NOMO-1 treated with dmso at 0.1 percent for 144 hours (cell line): ENCODE data around the gene EML1.

ENCODE experiments used
- DNase-seq: peaks from one replicate; lab custom pipeline; 2025; ENCODE audit not compliant: unreplicated experiment; lab: John Stamatoyannopoulos, UW

EML1 gene, protein sequence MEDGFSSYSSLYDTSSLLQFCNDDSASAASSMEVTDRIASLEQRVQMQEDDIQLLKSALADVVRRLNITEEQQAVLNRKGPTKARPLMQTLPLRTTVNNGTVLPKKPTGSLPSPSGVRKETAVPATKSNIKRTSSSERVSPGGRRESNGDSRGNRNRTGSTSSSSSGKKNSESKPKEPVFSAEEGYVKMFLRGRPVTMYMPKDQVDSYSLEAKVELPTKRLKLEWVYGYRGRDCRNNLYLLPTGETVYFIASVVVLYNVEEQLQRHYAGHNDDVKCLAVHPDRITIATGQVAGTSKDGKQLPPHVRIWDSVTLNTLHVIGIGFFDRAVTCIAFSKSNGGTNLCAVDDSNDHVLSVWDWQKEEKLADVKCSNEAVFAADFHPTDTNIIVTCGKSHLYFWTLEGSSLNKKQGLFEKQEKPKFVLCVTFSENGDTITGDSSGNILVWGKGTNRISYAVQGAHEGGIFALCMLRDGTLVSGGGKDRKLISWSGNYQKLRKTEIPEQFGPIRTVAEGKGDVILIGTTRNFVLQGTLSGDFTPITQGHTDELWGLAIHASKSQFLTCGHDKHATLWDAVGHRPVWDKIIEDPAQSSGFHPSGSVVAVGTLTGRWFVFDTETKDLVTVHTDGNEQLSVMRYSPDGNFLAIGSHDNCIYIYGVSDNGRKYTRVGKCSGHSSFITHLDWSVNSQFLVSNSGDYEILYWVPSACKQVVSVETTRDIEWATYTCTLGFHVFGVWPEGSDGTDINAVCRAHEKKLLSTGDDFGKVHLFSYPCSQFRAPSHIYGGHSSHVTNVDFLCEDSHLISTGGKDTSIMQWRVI

DNA sequence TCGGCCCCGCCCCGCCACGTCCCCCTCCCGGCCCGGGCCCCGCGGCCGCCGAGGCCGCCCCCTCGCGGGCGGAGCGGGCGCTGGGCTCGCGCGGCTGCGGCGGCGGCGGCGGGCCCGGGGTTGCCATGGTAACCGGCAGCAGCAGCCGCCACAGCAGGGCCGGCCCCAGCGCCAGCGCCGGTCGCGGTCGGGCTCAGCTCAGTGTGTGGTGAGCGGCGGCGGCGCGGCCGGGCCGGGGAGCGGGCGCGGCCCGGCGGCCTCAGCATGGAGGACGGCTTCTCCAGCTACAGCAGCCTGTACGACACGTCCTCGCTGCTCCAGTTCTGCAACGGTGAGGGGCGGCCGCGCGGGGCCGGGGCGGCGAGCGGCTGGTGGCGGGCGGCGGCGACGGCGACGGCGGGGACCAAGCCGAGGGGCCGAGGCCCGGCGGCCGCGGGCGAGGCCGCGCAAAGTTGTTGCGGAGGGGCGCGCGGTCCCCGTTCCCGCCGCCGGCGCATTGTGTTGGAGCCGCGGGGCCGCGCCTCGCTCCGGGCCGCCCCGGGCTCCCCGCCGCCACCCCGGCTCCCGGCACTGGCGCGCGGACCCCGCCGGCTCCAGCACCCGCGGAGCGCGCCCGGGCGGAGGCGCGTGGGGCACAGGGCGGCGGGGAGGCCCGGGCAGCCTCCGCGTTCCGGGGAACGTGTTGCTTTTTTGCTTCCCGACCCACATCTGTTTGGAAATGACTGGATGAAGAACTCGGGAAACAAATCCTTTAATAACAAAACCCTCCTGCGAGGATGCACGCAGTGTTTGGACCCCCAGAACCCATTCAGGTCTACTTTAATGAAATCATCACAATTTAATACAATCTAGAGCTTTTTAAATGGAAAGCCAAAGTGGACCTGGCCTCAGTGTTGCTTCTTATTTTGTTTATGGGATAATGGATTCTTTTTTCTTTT is at the start of gene EML1:
TSS of gene EML1 (plus strand) at position 201 of the 938 bp plus-strand sequence. CDS start at position 265, 64 bp downstream.
- peak; percentile 35 for DNase-seq

DNA sequence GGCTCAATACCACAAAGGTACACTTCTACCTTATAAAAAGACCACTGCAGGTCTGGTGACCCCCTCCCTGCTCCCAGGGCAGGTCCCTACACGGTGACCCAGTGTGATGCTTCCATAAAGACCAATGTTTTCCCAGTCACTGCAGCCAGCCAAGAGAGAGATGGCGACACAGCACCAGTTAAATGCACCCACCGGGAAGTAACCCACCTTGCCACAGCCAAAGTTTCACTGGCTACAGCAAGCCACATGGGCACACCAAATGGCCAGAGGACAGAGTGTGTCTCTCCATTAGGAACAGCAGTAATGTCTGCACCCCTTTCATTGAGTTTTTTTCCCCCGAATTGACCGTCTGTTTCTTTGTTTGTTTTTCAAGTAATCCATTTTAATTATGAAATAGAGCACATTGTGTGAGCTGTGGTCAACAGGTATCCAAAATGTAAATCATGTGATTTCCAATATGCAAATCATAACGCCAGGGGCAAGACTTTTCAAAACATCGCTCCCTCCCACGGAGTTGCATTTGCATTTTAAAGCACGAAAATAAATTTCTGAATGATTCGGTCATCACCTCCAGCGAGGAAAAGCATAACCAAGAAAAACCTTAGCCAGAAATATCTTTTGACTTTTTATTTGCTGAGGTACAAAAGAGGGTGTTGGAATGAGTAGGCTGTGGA is 48.9 kb upstream of the EML1 start:
- DNase-seq: no peak

DNA sequence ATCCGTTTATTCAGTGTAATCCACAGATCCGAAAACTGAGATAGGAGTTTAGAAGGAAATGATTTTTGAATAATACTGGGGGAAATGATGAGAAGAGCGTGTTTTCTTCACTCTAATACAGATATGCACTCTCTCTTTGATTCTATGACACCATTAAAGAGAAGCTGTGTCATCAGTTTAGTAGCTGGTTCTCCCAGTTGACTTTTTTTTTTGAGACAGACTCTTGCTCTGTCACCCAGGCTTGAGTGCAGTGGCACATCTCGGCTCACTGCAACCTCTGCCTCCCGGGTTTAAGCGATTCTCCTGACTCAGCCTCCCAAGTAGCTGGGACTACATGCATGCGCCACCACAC is 48.4 kb upstream of the EML1 start:
- DNase-seq: no peak

DNA sequence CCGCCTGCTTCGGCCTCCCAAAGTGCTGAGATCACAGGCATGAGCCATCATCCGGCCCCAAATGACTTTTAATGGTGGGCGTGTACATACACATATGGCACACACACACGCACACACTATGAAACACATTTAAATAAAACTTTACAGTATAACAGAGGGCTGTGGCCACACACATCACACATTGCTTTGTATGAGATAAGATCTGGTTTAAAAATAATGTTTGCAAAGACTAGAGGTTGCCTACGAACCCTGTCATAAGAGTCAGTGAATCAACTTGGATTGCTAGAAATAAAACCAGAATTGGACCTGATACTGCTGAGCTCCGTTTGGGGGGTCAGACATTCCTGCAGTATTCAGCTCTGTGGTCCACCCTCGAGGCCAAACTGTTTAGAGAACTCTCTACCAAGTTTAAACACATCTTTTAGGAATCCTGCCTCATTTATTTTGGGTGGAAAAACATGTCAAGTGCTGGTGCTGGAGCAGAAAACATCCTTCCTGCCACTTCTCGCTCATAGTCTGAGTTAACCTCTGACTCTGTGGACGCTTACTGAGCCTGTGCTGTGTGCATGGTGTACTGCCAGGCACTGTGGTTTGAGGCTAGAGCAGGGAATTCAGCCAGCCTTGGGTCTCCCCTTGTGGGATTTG is 47.8 kb upstream of the EML1 start:
- no peak for DNase-seq

DNA sequence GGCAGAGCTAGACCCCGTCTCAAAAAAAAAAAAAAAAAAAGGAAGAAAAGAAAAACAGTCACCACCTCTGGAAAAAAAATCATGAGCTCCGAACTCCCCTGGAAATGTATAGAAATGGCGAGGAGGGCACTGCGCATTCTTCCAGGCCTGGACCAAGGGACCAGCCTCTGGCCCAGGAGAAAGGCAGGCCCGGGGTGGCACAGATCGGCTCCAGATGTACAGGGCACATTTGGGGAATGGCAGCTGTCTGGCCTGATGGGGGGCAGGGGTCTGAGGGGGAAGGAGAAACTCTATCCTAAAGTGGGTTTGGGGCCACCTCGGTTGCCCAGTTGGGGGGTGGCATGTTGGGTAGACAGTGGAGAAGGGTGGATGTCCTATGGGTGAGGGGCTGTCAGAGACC is 46.0 kb upstream of the EML1 start:
- no peak for DNase-seq

DNA sequence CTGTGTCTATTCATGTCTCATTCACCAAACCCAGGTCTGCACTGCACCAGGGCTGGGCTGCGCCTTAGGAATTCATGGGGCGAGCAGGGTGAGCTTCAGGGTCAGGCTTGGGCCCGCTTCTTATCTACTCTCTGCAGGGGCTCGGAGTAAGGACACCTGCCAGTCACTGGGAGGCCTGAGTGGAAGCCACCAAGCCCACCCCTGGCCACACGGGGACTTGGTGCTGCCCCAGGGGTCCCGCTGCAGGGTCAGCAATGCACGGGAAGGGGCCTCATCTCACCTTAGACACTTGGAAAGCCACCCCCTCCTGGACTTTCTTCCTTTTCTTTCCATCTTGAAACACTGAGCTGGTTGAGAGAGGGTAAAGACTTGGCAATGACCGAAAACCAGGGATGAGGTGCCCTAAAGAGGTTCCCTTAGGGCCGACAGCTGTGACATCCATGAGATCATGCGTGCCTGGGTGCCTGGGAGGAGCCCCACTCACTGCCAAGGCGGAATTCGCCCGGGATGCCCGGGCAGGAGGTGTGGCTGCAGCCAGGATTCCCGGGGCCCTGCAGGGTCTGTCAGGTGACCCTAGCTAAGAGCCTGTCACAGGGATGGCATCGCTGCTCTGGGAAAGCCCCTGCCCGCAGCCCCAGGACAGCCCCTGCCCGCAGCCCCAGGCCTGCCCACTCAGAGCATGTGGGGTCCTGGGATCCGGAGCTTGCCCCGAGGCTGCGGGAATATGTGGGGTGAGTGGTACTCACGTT is 45.5 kb upstream of the EML1 start:
- DNase-seq: no peak

DNA sequence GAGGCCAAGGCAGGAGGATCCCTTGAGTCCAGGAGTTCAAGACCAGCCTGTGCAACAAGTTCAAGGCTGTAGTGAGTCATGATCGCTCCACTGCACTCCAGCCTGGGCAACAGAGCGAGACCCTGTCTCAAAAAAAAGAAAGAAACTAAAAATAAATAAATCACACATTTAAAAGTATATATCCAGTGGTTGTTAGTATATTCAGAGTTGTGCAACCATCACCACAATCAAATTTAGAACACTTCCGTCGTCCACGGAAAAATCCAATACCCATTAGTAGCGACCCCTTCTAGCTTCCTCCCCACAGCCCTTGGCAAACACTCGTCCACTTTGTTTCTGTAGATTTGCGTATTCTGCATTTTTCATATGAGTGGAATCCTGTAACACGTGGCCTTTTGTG is 44.7 kb upstream of the EML1 start:
- DNase-seq: no peak

DNA sequence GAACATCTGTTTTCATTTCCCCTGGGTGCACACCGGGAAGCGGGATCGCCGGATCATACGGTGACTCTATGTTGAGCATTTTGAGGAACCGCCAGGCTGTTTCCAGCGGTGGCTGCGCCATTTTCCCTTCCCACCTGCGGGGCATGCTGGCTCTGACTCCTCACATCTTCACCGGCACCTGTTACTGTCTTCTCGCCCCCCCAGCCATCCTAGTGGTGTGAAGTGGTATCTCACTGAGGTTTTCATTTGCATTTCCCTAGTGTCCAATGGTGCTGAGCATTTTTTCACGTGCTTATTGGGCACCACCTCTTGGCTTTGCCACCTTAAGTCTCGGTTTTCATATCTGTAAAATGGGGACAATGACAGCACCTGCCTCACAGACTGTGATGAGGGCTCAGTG is 44.1 kb upstream of the EML1 start:
- no peak for DNase-seq

DNA sequence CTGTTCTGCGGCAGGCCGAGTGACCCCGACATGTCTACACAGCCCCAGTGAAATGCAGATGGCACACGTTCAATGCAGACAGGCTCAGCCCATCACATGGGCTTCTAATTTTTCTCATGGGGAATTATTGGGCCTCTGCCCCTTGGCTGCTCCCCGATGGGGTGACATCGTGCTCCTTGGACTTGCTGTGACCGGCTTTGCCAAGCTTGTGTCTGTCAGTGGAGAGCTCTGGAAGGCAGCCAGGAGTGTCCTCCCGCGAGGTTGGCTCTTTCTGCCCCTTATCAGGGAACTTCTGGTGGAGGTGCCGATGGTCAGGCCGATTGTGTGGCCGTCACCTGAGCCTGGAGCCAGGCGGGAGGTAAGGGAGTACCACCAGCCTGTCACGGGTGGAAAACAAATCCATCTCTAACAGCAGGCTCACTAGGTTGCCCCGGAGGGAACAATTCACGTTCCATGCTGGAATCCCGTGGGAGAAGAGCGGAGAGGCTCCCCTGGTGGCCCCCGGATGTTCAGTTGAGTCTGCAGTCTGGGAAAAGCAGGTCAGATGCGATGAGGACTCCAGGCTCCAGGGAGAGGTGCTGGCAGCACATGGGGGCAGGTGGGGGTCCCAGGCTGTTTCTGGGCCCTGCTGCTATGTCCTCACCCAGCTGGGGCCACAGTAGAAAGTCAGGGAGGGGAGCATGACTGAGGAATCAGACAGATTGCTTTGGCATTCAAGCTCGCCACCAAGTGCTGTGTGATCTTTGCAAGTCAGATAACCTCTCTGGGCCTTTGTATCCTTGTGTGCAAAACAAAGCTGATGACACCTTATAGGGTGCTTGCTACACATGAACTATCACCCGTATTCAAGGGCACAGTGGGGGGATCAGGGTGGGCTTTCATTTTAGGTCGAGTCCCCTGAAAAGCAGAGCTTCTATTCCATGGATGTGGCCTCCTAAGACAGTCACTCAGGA is 43.2 kb upstream of the EML1 start:
- no peak for DNase-seq

DNA sequence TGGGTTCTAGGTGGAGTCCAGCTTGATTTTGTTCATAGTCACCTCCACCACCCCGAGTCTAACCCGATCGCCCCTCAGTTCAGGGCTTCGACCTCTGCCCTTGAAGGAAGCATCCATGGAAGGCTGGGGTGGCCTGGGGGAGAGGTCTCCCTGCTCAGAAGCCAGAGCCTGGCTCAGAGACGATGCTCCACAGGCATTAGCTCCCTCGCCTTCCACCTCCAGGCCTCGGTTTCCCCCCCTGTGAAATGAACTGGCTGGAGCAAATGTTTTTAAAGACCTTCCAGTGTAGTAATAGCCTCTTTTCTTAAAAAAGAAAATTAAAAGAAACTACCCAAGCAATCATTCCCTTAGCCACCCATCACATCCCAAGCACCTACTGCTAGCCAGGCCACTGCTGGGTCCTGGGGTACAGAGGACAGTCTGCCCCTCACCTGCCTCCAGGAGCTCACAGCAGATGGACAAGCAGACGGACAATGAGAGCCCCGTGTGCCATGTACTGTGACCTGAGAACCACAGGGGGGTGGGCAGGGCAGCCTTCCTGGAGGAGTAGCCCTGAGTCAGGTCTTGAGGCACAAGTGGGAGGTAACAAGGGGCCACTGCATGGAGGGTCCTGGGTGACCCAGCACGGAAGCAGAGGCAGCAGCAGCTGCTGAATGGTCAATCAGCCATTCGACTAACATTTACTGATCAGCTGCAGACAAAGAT is 42.3 kb upstream of the EML1 start:
- no peak for DNase-seq

DNA sequence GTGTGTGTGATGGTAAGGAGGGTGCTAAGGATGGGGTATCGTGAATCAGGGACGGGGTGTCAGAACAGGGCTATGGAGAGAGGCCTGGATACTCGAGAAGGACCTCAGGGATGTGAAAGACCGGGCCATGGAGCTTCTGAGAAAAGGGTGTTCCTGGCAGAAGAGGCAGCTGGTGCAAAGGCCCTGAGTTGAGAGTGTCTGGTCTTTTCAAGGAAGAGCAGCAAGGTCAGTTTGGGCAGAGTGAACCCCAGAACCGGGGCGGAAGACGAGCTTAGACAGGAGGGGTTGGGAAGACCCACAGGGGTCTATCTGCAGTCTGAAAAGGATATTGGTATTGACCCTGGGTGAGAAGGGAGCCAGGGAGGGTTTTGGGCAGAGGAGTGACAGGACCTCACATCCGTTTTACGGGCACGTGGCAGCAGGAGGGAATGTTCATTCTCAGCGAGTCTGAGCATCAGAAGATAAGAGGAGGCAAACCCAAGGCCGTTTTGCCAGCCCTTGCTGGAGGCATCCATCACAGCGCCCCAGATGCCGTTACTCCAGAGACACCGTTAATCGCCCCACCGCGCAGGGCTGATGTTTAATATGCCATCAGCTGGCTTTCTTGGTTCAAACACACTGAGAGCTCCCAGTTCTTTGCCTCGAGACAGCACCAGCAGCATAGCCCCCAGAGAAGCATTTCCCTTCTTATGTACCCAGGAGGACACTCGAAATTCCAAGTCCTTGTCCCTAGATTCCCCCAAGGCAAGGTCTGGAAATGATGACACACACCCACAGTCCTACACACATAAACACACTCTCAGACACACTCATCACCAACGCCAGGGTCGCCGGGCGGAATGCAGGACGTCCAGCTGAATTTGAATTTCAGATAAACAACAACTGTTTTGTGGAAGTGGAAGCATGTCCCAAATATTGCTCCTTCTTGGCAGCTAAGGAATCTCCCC is 41.4 kb upstream of the EML1 start:
- DNase-seq: no peak

DNA sequence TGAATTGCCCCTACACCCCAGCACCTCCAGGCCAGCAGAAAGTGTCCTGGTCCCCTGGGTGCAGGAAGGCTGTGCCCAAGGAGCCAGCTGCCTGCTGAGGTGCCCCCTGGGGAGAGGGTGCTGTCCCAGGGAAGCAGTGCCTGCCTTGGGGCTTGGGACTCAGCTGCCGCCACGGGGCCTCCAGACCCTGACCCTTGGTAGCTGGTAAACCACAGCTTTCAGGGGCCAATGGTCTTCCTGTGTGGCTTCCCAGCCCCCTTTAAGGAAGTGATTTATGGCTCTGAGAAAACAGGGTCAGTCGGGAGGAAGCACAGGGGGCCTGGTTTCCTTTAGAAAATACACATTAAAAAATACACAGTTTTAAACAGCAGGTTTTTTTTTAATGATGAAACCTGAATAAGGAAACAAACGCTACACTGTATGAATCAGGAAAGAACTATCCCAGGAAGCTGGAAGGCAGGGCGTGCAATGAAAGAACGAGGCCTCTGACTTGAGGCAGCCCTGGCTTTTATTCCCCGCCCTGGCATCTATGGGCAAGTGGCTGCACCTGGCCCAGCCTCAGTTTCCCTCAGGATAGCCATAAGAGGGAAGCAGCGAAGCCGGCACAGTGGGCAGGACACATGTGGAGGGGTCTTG is 40.6 kb upstream of the EML1 start:
- no peak for DNase-seq

DNA sequence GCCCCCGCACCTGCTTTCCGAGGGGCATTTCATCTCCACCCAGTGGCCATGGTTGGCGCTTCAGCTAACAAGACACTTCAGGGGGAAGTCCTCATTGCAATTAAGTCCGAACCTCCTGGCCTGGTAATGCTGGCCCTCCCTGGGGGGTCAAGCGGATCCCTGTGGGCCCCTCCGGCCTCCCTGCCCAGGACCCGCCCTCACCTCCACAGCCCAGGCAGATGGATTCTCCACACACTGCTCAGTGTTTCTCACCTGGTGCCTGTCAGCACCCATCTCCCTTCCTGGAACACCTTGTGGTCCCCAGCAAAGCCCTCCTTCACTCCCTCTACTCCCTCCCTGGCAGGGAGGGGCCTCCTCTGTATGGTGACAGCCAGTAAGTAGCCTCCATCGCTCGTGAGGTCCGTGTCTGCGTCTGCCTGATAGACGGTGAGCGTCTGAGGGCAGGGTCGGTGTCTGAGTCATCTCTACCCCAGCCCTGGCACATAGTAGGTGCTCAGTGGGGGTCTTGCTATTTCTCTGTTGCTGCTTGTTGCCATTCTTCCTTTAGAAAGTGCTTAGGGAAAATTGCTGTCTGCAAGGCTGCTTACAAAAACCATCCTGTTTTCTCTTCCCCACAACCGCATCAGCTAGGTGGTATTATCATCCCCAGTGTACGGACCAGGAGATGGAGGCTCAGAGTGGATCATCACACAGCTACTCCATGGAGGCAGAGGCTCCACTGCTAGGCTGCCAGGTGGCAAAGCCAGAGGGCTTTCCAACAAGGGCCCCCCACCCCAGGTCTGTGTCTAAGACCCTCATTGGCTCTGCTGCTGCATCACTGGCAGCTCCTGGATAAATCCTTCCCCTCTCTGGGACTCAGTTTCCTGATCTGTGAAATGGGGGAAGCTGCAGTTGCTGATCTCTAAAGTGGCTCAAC is 39.7 kb upstream of the EML1 start:
- no peak for DNase-seq

DNA sequence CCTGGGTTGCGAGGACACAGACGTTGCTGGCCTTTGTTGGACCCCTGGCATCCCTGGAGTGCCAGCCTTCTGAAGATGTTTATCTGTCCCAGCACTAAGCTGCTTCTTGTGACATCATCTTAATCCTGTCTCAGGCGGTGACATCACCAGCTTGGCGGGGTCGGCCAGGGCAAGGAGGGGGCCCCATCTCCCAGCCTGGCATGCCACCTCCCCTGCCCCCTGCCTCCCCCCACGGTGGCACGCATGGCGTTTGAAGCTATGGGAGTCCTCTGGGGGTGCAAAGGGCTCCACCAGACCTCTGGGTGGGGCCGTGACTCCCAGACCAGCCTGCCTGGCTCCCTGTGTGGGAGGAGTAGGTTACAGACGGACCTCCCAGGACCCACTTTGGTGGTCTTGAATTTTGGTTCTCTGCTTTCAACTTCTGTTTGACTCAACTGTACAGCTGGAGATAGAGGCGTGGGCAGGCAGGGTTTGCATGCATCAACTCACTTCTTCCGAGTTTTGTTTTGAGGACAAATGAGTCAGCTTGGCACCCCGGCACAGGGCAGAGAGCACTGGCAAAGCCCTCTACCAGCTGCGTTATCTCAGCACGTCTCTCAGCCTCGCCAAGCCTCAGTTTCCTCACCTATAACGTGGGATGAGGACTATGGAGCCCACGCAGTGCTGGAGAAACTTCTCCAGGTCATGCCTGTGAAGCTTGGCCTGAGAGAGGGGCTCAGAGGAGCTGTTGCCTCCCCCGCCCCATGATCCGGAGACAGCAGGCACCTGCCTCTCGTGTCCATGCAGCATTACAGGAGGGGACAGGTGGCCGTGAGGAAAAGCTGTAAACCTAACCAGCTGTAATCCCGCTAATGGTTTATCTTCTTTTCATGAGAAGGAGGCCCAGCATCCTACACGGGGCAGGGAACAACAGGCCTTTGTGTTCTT is 38.8 kb upstream of the EML1 start:
- DNase-seq: no peak
